OCI-LY7 (cell line): ENCODE measurements around the gene ZNF516.

Source experiments
- EZH2phosphoT487 ChIP-seq: fragments of 200-600 bp; sonication (generic); IDR thresholded peaks from 2 replicates; pipeline ENCODE4 v1.6.1; 2018; ENCODE audit warnings: low read depth, borderline replicate concordance, mild to moderate bottlenecking, mixed run types, antibody characterized with exemption, low read length, moderate library complexity, mixed read lengths
- TF ChIP-seq, protein P1 (sequence below): fragments of 200-600 bp; sonication (generic); conservative IDR thresholded peaks from 2 replicates; pipeline ENCODE4 v1.5.1; 2014; ENCODE audit warnings: mild to moderate bottlenecking, antibody characterized with exemption, low read length, moderate library complexity, mixed read lengths

DNA sequence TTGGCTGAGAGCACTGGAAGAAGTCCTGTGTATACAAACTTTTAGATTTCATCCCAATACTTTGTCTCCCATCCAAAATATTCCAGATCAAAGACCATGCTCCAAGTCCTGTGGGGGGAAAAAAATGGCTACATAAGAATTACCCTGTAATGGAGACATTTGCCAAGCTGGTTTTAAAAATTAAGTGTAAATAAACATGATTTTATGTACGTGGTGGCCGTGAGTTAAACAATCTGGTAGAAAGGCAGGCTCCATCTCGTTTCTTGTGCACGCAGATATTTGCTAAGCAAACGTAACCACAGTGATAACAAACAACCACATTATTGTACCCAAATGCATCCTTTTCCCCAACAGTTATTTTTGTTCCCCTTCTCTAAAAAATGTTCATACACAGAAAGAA is 176.4 kb downstream of the ZNF516 start:
- no peak for TF ChIP-seq EZH2phosphoT487
- TF ChIP-seq, protein P1, sequence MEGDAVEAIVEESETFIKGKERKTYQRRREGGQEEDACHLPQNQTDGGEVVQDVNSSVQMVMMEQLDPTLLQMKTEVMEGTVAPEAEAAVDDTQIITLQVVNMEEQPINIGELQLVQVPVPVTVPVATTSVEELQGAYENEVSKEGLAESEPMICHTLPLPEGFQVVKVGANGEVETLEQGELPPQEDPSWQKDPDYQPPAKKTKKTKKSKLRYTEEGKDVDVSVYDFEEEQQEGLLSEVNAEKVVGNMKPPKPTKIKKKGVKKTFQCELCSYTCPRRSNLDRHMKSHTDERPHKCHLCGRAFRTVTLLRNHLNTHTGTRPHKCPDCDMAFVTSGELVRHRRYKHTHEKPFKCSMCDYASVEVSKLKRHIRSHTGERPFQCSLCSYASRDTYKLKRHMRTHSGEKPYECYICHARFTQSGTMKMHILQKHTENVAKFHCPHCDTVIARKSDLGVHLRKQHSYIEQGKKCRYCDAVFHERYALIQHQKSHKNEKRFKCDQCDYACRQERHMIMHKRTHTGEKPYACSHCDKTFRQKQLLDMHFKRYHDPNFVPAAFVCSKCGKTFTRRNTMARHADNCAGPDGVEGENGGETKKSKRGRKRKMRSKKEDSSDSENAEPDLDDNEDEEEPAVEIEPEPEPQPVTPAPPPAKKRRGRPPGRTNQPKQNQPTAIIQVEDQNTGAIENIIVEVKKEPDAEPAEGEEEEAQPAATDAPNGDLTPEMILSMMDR, result no peak
